PC-3 (cell line): ENCODE results near the gene ABHD6. TPM values are rescaled to one million over a fixed set of nuclear protein-coding genes. Genes with fewer than 3 reads are reported as not detected.

Experiments
- ATAC-seq: fragments of 200-7000 bp; cut with Tn5 transposase; 2 replicates; pipeline ENCODE4 v1.9.1; 2020; ENCODE audit warnings: mild to moderate bottlenecking, moderate library complexity
- BruUV-seq: library from RNA; stranded (reverse); fragments of 400-500 nt; replicated peaks from 2 replicates; lab custom pipeline; 2021; lab: Mats Ljungman, UMichigan
- CTCF ChIA-PET: fragments of 300-600 bp; sonication (Branson Sonifier 250); formaldehyde crosslinking; loops from one replicate; lab custom pipeline; 2022; ENCODE audit warnings: antibody characterized with exemption; lab: Charles Lee
- POLR2A ChIA-PET: fragments of 300-600 bp; sonication (Branson Sonifier 250); formaldehyde crosslinking; loops from one replicate; lab custom pipeline; 2022; ENCODE audit warnings: antibody characterized with exemption; ENCODE audit not compliant: unreplicated experiment; lab: Charles Lee
- DNase-seq: peaks from one replicate; pipeline ENCODE4 v3.0.0-alpha.2; 2015
- H2AFZ ChIP-seq: fragments of 300-600 bp; sonication (generic); 2 replicates; pipeline ENCODE4 v1.6.0; 2016; ENCODE audit warnings: antibody characterized with exemption, low read length
- H3F3A ChIP-seq: fragments of 300-600 bp; sonication (generic); one replicate; pipeline ENCODE4 v1.6.0; 2017; ENCODE audit warnings: antibody characterized with exemption, low read length, control low read depth, mild to moderate bottlenecking; ENCODE audit not compliant: unreplicated experiment
- H3K27ac ChIP-seq: fragments of 300-600 bp; sonication (generic); 2 replicates; pipeline ENCODE4 v1.5.1; 2016; ENCODE audit warnings: mild to moderate bottlenecking, low read length
- H3K27me3 ChIP-seq: fragments of 300-600 bp; sonication (generic); 2 replicates; pipeline ENCODE4 v1.6.1; 2016; ENCODE audit warnings: low read length, mixed read lengths
- H3K36me3 ChIP-seq: fragments of 300-600 bp; sonication (generic); 2 replicates; pipeline ENCODE4 v1.6.1; 2016; ENCODE audit warnings: low read depth, mixed run types, low read length, mixed read lengths
- H3K4me1 ChIP-seq: fragments of 300-600 bp; sonication (generic); 2 replicates; pipeline ENCODE4 v1.5.1; 2016; ENCODE audit warnings: low read length; ENCODE audit not compliant: insufficient read depth
- H3K4me2 ChIP-seq: fragments of 300-600 bp; sonication (generic); 2 replicates; pipeline ENCODE4 v1.6.0; 2016; ENCODE audit warnings: low read length
- H3K4me3 ChIP-seq: fragments of 300-600 bp; sonication (generic); 2 replicates; pipeline ENCODE4 v1.5.1; 2016; ENCODE audit warnings: mild to moderate bottlenecking, low read length, mixed read lengths
- H3K79me2 ChIP-seq: fragments of 300-600 bp; sonication (generic); 2 replicates; pipeline ENCODE4 v1.6.1; 2017; ENCODE audit warnings: low read length, mixed read lengths
- H3K9ac ChIP-seq: fragments of 300-600 bp; sonication (generic); 2 replicates; pipeline ENCODE4 v1.6.0; 2016; ENCODE audit warnings: mild to moderate bottlenecking, low read length
- H3K9me2 ChIP-seq: fragments of 300-600 bp; sonication (generic); replicated peaks from 2 replicates; pipeline ENCODE4 v1.6.1; 2016; ENCODE audit warnings: mixed run types, low read length, mixed read lengths
- H3K9me3 ChIP-seq: fragments of 300-600 bp; sonication (generic); 2 replicates; pipeline ENCODE4 v1.6.1; 2016; ENCODE audit warnings: low read length, mixed read lengths
- H4K20me1 ChIP-seq: fragments of 300-600 bp; sonication (generic); 2 replicates; pipeline ENCODE4 v1.6.1; 2016; ENCODE audit warnings: low read length, mixed read lengths
- CTCF ChIP-seq: fragments of 300-600 bp; sonication (generic); conservative IDR thresholded peaks from 2 replicates; pipeline ENCODE4 v1.5.1; 2017; ENCODE audit warnings: antibody characterized with exemption, low read depth, mild to moderate bottlenecking, low read length
- EZH2 ChIP-seq: fragments of 300-600 bp; sonication (generic); IDR thresholded peaks from one replicate; pipeline ENCODE4 v1.6.1; 2017; ENCODE audit warnings: antibody characterized with exemption, mild to moderate bottlenecking, low read length; ENCODE audit not compliant: unreplicated experiment
- EZH2phosphoT487 ChIP-seq: fragments of 300-600 bp; sonication (generic); IDR thresholded peaks from 2 replicates; pipeline ENCODE4 v1.6.1; 2018; ENCODE audit warnings: mild to moderate bottlenecking, antibody characterized with exemption, low read length, borderline replicate concordance
- intact Hi-C: fragments of 100-400 bp; cut with micrococcal nuclease; formaldehyde crosslinking; loops from 2 replicates; pipeline ENCODE4 v1.9.0; 2023
- total RNA-seq: library from RNA; depleted of rRNA; stranded (reverse); fragments of >200 nt; gene quantifications from 2 replicates; pipeline ENCODE4 v1.2.3, GENCODE V29; 2014

The ABHD6 gene
- total RNA-seq, 1 experiment from 2014 or later, result 13.4 TPM

DNA sequence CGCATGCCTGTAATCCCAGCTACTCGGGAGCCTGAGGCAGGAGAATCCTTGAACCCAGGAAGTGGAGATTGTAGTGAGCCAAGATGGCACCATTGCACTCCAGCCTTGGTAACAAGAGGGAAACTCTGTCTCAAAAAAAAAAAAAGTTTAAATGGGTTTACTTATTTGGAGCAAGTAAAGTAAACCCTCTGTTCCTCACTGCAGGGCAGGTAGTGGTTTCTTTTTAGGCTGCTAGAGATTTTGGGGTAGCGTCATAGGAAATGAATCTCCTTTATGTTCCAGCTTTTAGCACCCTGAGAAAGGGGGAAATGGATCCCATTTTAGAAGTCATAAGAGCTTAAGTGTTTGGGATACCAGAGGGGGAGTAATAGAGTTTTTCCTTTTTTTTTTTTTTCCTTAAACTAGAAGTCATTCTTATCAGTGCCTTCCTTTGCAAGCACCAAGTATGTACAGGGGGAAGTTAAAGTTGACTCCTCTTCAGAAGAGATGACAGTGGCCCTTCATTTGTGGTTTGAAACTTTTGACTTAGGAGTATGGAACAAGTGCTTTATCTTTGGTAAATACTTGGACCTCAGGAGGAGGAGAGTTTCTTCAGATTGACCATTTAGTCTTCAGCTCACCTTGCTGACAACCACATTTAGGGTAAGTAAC is 103.1 kb downstream of the ABHD6 start:
- H3K4me3 ChIP-seq, result no peak overlapping the region
- no peaks in the 10 kb centered on the region for H3K9me2 ChIP-seq
- POLR2A ChIA-PET, result no interaction called here
- DNase-seq, result no peak
- H3K9me3 ChIP-seq, result no peaks in the 10 kb centered on the region
- CTCF ChIA-PET, result no interaction called here
- H3K4me2 ChIP-seq, result no peak overlapping the region
- H3K27ac ChIP-seq, result peak overlapping the region; percentile 38
- H2AFZ ChIP-seq, result no peak overlapping the region
- H3K9ac ChIP-seq, result no peak overlapping the region
- no TSS peak for BruUV-seq
- peaks cover 18% of the 10 kb centered on the region for H3K4me1 ChIP-seq
- intact Hi-C loops, result no loop called here
- H4K20me1 ChIP-seq, result no peaks in the 10 kb centered on the region
- 0 out of 2 replicates have a peak, but pooled peaks cover under 1% of the 10 kb centered on the region for H3K79me2 ChIP-seq
- TF ChIP-seq EZH2phosphoT487 (no peak), CTCF (no peak), EZH2 (no peak)
- peaks cover under 1% of the 10 kb centered on the region for H3F3A ChIP-seq
- no peak for ATAC-seq
- no peaks in the 10 kb centered on the region for H3K27me3 ChIP-seq
- no peaks in the 10 kb centered on the region for H3K36me3 ChIP-seq

DNA sequence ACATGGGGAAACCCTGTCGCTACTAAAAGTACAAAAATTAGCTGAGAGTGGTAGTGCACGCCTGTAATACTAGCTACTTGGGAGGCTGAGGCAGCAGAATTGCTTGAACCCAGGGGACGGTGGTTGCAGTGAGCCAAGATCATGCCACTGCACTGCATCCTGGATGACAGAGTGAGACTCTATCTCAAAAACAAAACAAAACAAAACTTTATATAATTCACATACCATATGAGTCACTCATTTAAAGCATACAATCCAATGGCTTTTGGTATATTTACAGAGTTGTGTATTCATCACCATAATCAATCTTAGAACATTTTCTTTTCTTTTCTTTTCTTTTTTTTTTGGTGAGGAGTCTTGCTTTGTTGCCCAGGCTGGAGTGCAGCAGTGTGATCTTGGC is 103.8 kb downstream of the ABHD6 start:
- H3K9ac ChIP-seq, result no peak overlapping the region
- no peak overlapping the region for H3K4me2 ChIP-seq
- H3K4me1 ChIP-seq, result peaks cover 19% of the 10 kb centered on the region
- H2AFZ ChIP-seq, result no peak overlapping the region
- peak overlapping the region; percentile 38 for H3K27ac ChIP-seq
- ATAC-seq, result peak; percentile 78
- H3K4me3 ChIP-seq, result no peak overlapping the region
- H3K27me3 ChIP-seq, result no peaks in the 10 kb centered on the region
- no peaks in the 10 kb centered on the region for H3K9me3 ChIP-seq
- POLR2A ChIA-PET, result no interaction called here
- BruUV-seq, result no TSS peak
- intact Hi-C loops, result no loop called here
- no peaks in the 10 kb centered on the region for H3K36me3 ChIP-seq
- no peaks in the 10 kb centered on the region for H3F3A ChIP-seq
- no peaks in the 10 kb centered on the region for H4K20me1 ChIP-seq
- peak; percentile 54 for DNase-seq
- CTCF ChIA-PET, result no interaction called here
- H3K9me2 ChIP-seq, result no peaks in the 10 kb centered on the region
- H3K79me2 ChIP-seq, result no peaks in the 10 kb centered on the region
- TF ChIP-seq EZH2 (no peak), CTCF (no peak), EZH2phosphoT487 (no peak)

- H4K20me1 ChIP-seq, result no peaks in the 10 kb centered on the region
- H3K4me2 ChIP-seq, result no peak overlapping the region
- H2AFZ ChIP-seq, result no peak overlapping the region
- no peak overlapping the region for H3K9ac ChIP-seq
- H3K79me2 ChIP-seq, result no peaks in the 10 kb centered on the region
- H3K27ac ChIP-seq, result no peak overlapping the region
- no peak overlapping the region for H3K4me3 ChIP-seq
- no peaks in the 10 kb centered on the region for H3K9me2 ChIP-seq
- ATAC-seq, result no peak
- intact Hi-C loops, result no loop called here
- H3K36me3 ChIP-seq, result no peaks in the 10 kb centered on the region
- no peaks in the 10 kb centered on the region for H3K9me3 ChIP-seq
- POLR2A ChIA-PET, result no interaction called here
- no peaks in the 10 kb centered on the region for H3K27me3 ChIP-seq
- BruUV-seq, result no TSS peak
- DNase-seq, result no peak
- CTCF ChIA-PET, result no interaction called here
- H3K4me1 ChIP-seq, result peaks cover 14% of the 10 kb centered on the region
- no peaks in the 10 kb centered on the region for H3F3A ChIP-seq
- TF ChIP-seq EZH2 (no peak), CTCF (no peak), EZH2phosphoT487 (no peak)
Measured at GRCh38 chr3:58342676-58343075, 105.1 kb downstream of the ABHD6 start.
